Common myeloid progenitor, CD34-positive (primary cell): ENCODE measurements around the gene ATP2B2.

ENCODE experiments used
- CTCF ChIA-PET: fragments of 350-600 bp; sonication (Branson Sonifier 250); formaldehyde crosslinking; loops from one replicate; lab custom pipeline; 2021; ENCODE audit warnings: antibody characterized with exemption; lab: Charles Lee
- POLR2A ChIA-PET: fragments of 350-600 bp; sonication (Branson Sonifier 250); formaldehyde crosslinking; loops from one replicate; lab custom pipeline; 2021; ENCODE audit warnings: antibody characterized with exemption; lab: Charles Lee
- DNase-seq, 3 donors: peaks; one replicate each; pipeline versions ENCODE4 v3.0.0 to v3.0.0-alpha.2; 2013
- H3K27ac ChIP-seq, 2 experiments: 1 replicate in 1 of 2; 2 replicates in 1 of 2; pipeline ENCODE4 v1.7.0; 2013; ENCODE audit warnings: inconsistent platforms in 2 of 2, low read length in 2 of 2, mild to moderate bottlenecking in 2 of 2, low read depth in 1 of 2, moderate library complexity in 1 of 2; ENCODE audit not compliant: severe bottlenecking in 2 of 2, insufficient read depth in 1 of 2, poor library complexity in 1 of 2
- H3K27me3 ChIP-seq, 5 experiments: replicated peaks in 2 of 5; 1 replicate in 3 of 5; 2 replicates in 2 of 5; pipeline versions ENCODE4 v1.6.1 to v1.7.0; 2013; ENCODE audit warnings: low read length in 4 of 5, mild to moderate bottlenecking in 2 of 5, moderate library complexity in 2 of 5, inconsistent platforms in 1 of 5; ENCODE audit not compliant: insufficient read depth in 5 of 5, control insufficient read depth in 4 of 5
- H3K36me3 ChIP-seq, 4 experiments: 1 replicate in 2 of 4; 2 replicates in 2 of 4; pipeline versions ENCODE4 v1.6.1 to v1.7.0; 2013; ENCODE audit warnings: low read length in 3 of 4, control low read depth in 1 of 4, mild to moderate bottlenecking in 1 of 4; ENCODE audit not compliant: control insufficient read depth in 4 of 4, insufficient read depth in 4 of 4
- H3K4me1 ChIP-seq, 4 experiments: 1 replicate in 3 of 4; 2 replicates in 1 of 4; pipeline versions ENCODE4 v1.6.1 to v1.7.1; 2013; ENCODE audit warnings: low read length in 3 of 4, mild to moderate bottlenecking in 3 of 4, control low read depth in 1 of 4, inconsistent platforms in 1 of 4, moderate library complexity in 1 of 4; ENCODE audit not compliant: control insufficient read depth in 4 of 4, insufficient read depth in 4 of 4; ENCODE audit errors: control extremely low read depth in 1 of 4
- H3K4me3 ChIP-seq, 7 experiments: 1 replicate in 4 of 7; 2 replicates in 3 of 7; pipeline versions ENCODE4 v1.5.1 to v1.7.0; 2013; ENCODE audit warnings: mild to moderate bottlenecking in 7 of 7, low read length in 6 of 7, moderate library complexity in 6 of 7, inconsistent platforms in 2 of 7, low read depth in 2 of 7, control low read depth in 1 of 7; ENCODE audit not compliant: insufficient read depth in 4 of 7, control insufficient read depth in 1 of 7; ENCODE audit errors: extremely low read depth in 1 of 7
- H3K9me3 ChIP-seq, 5 experiments: 1 replicate in 4 of 5; 2 replicates in 1 of 5; pipeline versions ENCODE4 v1.6.1 to v1.7.1; 2013; ENCODE audit warnings: low read length in 4 of 5, mild to moderate bottlenecking in 2 of 5, inconsistent platforms in 1 of 5, low read depth in 1 of 5, moderate library complexity in 1 of 5; ENCODE audit not compliant: control insufficient read depth in 4 of 5, insufficient read depth in 2 of 5; ENCODE audit errors: control extremely low read depth in 1 of 5
- WGBS: methylation state at CpG from one replicate; pipeline ENCODE4 v1.1.5; 2013; ENCODE audit not compliant: insufficient coverage; 5-methylcytosine and 5-hydroxymethylcytosine counted together

ATP2B2 gene

GRCh38 chr3:10437995-10438901 lies 67.1 kb downstream of the ATP2B2 start:
- H3K36me3 ChIP-seq, result no peaks in the 10 kb centered on the region
- peak in 2 of 3 donors; percentile 31 to 58 for DNase-seq
- peaks cover 0 to 3% (median 0%) of the 10 kb centered on the region in 4 experiments for H3K4me1 ChIP-seq
- no peak overlapping the region for H3K4me3 ChIP-seq
- POLR2A ChIA-PET, result no interaction called here
- H3K27ac ChIP-seq, result no peak overlapping the region
- CTCF ChIA-PET, result no interaction called here
- peaks cover 0 to 8% (median 0%) of the 10 kb centered on the region in 5 experiments for H3K27me3 ChIP-seq
- H3K9me3 ChIP-seq, result no peaks in the 10 kb centered on the region
- WGBS, result 72% methylated on average over 10 of the region's 16 CpGs

GRCh38 chr3:10437272-10437994 lies 68.0 kb downstream of the ATP2B2 start:
- H3K4me3 ChIP-seq, result no peak overlapping the region
- no peaks in the 10 kb centered on the region for H3K9me3 ChIP-seq
- WGBS, result 73% methylated on average over 7 of the region's 7 CpGs
- peak in 2 of 3 donors; percentile 9 to 36 for DNase-seq
- no peak overlapping the region for H3K27ac ChIP-seq
- H3K4me1 ChIP-seq, result peaks cover 0 to 3% (median 0%) of the 10 kb centered on the region in 4 experiments
- H3K27me3 ChIP-seq, result peaks cover 0 to 8% (median 0%) of the 10 kb centered on the region in 5 experiments
- ChIA-PET CTCF (interaction anchor here (1.3 to 1.5 kb wide), 2 partner anchors 21 to 306 kb away, joined by 3 read pairs; no protein-coding TSS in a partner anchor), POLR2A (no interaction called here)
- no peaks in the 10 kb centered on the region for H3K36me3 ChIP-seq

GRCh38 chr3:10435850-10436249 lies 69.5 kb downstream of the ATP2B2 start:
- Histone ChIP-seq H3K27ac (no peak overlapping the region), H3K4me3 (no peak overlapping the region), H3K36me3 (no peaks in the 10 kb centered on the region), H3K4me1 (peaks cover 0 to 3% (median 0%) of the 10 kb centered on the region in 4 experiments), H3K27me3 (peaks cover 0 to 10% (median 0%) of the 10 kb centered on the region in 5 experiments), H3K9me3 (no peaks in the 10 kb centered on the region)
- ChIA-PET POLR2A (no interaction called here), CTCF (interaction anchor here (1.0 to 1.6 kb wide), 2 partner anchors 10 to 303 kb away, joined by 4 to 5 read pairs; no protein-coding TSS in a partner anchor)
- no peak for DNase-seq
- WGBS, result 100% methylated on average over 2 of the region's 3 CpGs

- Histone ChIP-seq H3K9me3 (no peaks in the 10 kb centered on the region), H3K4me1 (peaks cover 0 to 3% (median 0%) of the 10 kb centered on the region in 4 experiments), H3K36me3 (no peaks in the 10 kb centered on the region), H3K4me3 (no peak overlapping the region), H3K27ac (no peak overlapping the region), H3K27me3 (peaks cover 0 to 10% (median 0%) of the 10 kb centered on the region in 5 experiments)
- no peak for DNase-seq
- CTCF ChIA-PET, result no interaction called here
- POLR2A ChIA-PET, result no interaction called here
- 89% methylated on average over 9 of the region's 9 CpGs for WGBS
These were observed 70.4 kb downstream of the ATP2B2 start for GRCh38 chr3:10434938-10435336.

- no peak for DNase-seq
- POLR2A ChIA-PET, result no interaction called here
- H3K27me3 ChIP-seq, result peaks cover 0 to 10% (median 0%) of the 10 kb centered on the region in 5 experiments
- H3K36me3 ChIP-seq, result no peaks in the 10 kb centered on the region
- H3K27ac ChIP-seq, result no peak overlapping the region
- H3K9me3 ChIP-seq, result no peaks in the 10 kb centered on the region
- H3K4me3 ChIP-seq, result no peak overlapping the region
- 100% methylated on average over 1 of the region's 2 CpGs for WGBS
- H3K4me1 ChIP-seq, result peaks cover 0 to 3% (median 0%) of the 10 kb centered on the region in 4 experiments
- CTCF ChIA-PET, result interaction anchor here (0.8 kb wide), 1 partner anchor 275 kb away, joined by 4 read pairs; no protein-coding TSS in a partner anchor
These were observed 71.0 kb downstream of the ATP2B2 start for GRCh38 chr3:10434144-10434937.

- Histone ChIP-seq H3K9me3 (no peaks in the 10 kb centered on the region), H3K36me3 (no peaks in the 10 kb centered on the region), H3K27ac (no peak overlapping the region), H3K27me3 (peaks cover 0 to 10% (median 0%) of the 10 kb centered on the region in 5 experiments), H3K4me1 (no peaks in the 10 kb centered on the region), H3K4me3 (no peak overlapping the region)
- ChIA-PET CTCF (interaction anchor here (0.6 kb wide), 1 partner anchor 1959 kb away, joined by 3 read pairs; no protein-coding TSS in a partner anchor), POLR2A (no interaction called here)
- 100% methylated on average over 2 of the region's 2 CpGs for WGBS
- no peak for DNase-seq
These were observed 72.5 kb downstream of the ATP2B2 start for GRCh38 chr3:10432931-10433330.
